KMS-11 (cell line): ENCODE data around the gene PALM.

Source experiments
- H2AFZ ChIP-seq: fragments of 200-600 bp; sonication (generic); 2 replicates; pipeline ENCODE4 v1.6.1; 2016; ENCODE audit warnings: antibody characterized with exemption, mixed run types, low read depth
- H3K27ac ChIP-seq: fragments of 200-600 bp; sonication (generic); 2 replicates; pipeline ENCODE4 v1.6.1; 2016; ENCODE audit warnings: mild to moderate bottlenecking, mixed run types
- H3K27me3 ChIP-seq: fragments of 200-600 bp; sonication (generic); 2 replicates; pipeline ENCODE4 v1.6.1; 2017; ENCODE audit warnings: mild to moderate bottlenecking, low read depth, mixed run types, moderate library complexity; ENCODE audit not compliant: insufficient read depth
- H3K36me3 ChIP-seq: fragments of 200-600 bp; sonication (generic); 2 replicates; pipeline ENCODE4 v1.6.1; 2017; ENCODE audit warnings: mild to moderate bottlenecking, mixed run types; ENCODE audit not compliant: insufficient read depth
- H3K4me1 ChIP-seq: fragments of 200-600 bp; sonication (generic); 2 replicates; pipeline ENCODE4 v1.6.1; 2016; ENCODE audit warnings: mild to moderate bottlenecking, low read depth, mixed run types; ENCODE audit not compliant: poor library complexity, severe bottlenecking
- H3K4me2 ChIP-seq: fragments of 200-600 bp; sonication (generic); 2 replicates; pipeline ENCODE4 v1.7.0; 2016; ENCODE audit warnings: mild to moderate bottlenecking, mixed run types
- H3K4me3 ChIP-seq: fragments of 200-600 bp; sonication (generic); IDR thresholded peaks from 2 replicates; pipeline ENCODE4 v1.6.1; 2017; ENCODE audit warnings: low read depth, low read length, mixed read lengths; ENCODE audit not compliant: insufficient read depth
- H3K79me2 ChIP-seq: fragments of 200-600 bp; sonication (generic); 2 replicates; pipeline ENCODE4 v1.6.1; 2016; ENCODE audit warnings: low read depth, mixed run types; ENCODE audit not compliant: insufficient read depth
- H3K9ac ChIP-seq: fragments of 200-600 bp; sonication (generic); 2 replicates; pipeline ENCODE4 v1.6.1; 2016; ENCODE audit warnings: mild to moderate bottlenecking, mixed run types
- H4K20me1 ChIP-seq: fragments of 200-600 bp; sonication (generic); 2 replicates; pipeline ENCODE4 v1.6.1; 2016; ENCODE audit warnings: mild to moderate bottlenecking, mixed run types; ENCODE audit not compliant: insufficient read depth
- CTCF ChIP-seq: fragments of 200-600 bp; sonication (generic); conservative IDR thresholded peaks from 2 replicates; pipeline ENCODE4 v1.6.1; 2017; ENCODE audit warnings: low read depth, mild to moderate bottlenecking, antibody characterized with exemption, low read length, moderate library complexity, mixed read lengths

The PALM gene

GRCh38 chr19:680287-681028, 28.3 kb upstream of the PALM start:
- Histone ChIP-seq H3K27me3 (peaks cover 20% of the 10 kb centered on the region), H4K20me1 (no peaks in the 10 kb centered on the region), H3K4me1 (peaks cover 10% of the 10 kb centered on the region), H3K79me2 (no peaks in the 10 kb centered on the region), H3K4me3 (no peak overlapping the region), H3K27ac (peak overlapping the region; percentile 63), H3K4me2 (peak overlapping the region; percentile 29; the same call in 1 of the 2 replicates), H2AFZ (peak overlapping the region; percentile 57), H3K9ac (peak overlapping the region; percentile 78), H3K36me3 (no peaks in the 10 kb centered on the region)
- TF ChIP-seq CTCF = peak; percentile 39

- H3K27me3 ChIP-seq = peaks cover 20% of the 10 kb centered on the region
- no peak overlapping the region for H3K9ac ChIP-seq
- H3K79me2 ChIP-seq = no peaks in the 10 kb centered on the region
- TF ChIP-seq CTCF = no peak
- H3K36me3 ChIP-seq = no peaks in the 10 kb centered on the region
- H3K4me1 ChIP-seq = peaks cover 10% of the 10 kb centered on the region
- H3K4me2 ChIP-seq = 0 out of 2 replicates have a peak overlapping the region, but pooled peaks have one; percentile 29
- H2AFZ ChIP-seq = 0 out of 2 replicates have a peak overlapping the region, but pooled peaks have one; percentile 57
- H3K27ac ChIP-seq = no peak overlapping the region
- no peaks in the 10 kb centered on the region for H4K20me1 ChIP-seq
- H3K4me3 ChIP-seq = no peak overlapping the region
These were observed 27.4 kb upstream of the PALM start for GRCh38 chr19:681029-682019.

GRCh38 chr19:682678-683320, 25.9 kb upstream of the PALM start:
- no peak overlapping the region for H2AFZ ChIP-seq
- H3K79me2 ChIP-seq = no peaks in the 10 kb centered on the region
- peaks cover 26% of the 10 kb centered on the region; the same call in 1 of the 2 replicates for H3K27me3 ChIP-seq
- no peak overlapping the region for H3K27ac ChIP-seq
- no peaks in the 10 kb centered on the region for H3K36me3 ChIP-seq
- no peak for TF ChIP-seq CTCF
- no peaks in the 10 kb centered on the region for H4K20me1 ChIP-seq
- peaks cover 7% of the 10 kb centered on the region for H3K4me1 ChIP-seq
- no peak overlapping the region for H3K4me3 ChIP-seq
- no peak overlapping the region for H3K4me2 ChIP-seq
- no peak overlapping the region for H3K9ac ChIP-seq

GRCh38 chr19:685454-685931, 23.2 kb upstream of the PALM start:
- Histone ChIP-seq H3K4me1 (no peaks in the 10 kb centered on the region), H3K27ac (no peak overlapping the region), H4K20me1 (no peaks in the 10 kb centered on the region), H3K27me3 (peaks cover 43% of the 10 kb centered on the region), H3K4me2 (no peak overlapping the region), H3K36me3 (no peaks in the 10 kb centered on the region), H2AFZ (no peak overlapping the region), H3K4me3 (no peak overlapping the region), H3K9ac (no peak overlapping the region), H3K79me2 (no peaks in the 10 kb centered on the region)
- TF ChIP-seq CTCF = no peak
